Esophagus muscularis mucosa (tissue), 4 donors: Measurements from ENCODE around the gene ATP5MG.

Experiments used
- EP300 ChIP-seq: sonication (generic); formaldehyde crosslinking; IDR thresholded peaks from one replicate; pipeline ENCODE4 v1.6.1; 2017; ENCODE audit warnings: antibody characterized with exemption
- POLR2A ChIP-seq: fragments of 450-650 bp; IDR thresholded peaks from one replicate; pipeline ENCODE4 v1.6.1; 2017; ENCODE audit warnings: antibody characterized with exemption, moderate library complexity, mild to moderate bottlenecking, low read depth
- POLR2AphosphoS5 ChIP-seq, 2 donors: sonication (generic); formaldehyde crosslinking; IDR thresholded peaks; one replicate each; pipeline ENCODE4 v1.6.1; 2017; ENCODE audit warnings: antibody characterized with exemption in 2 of 2
- TF ChIP-seq, protein P1 (sequence below), 3 experiments: fragments of 200-600 bp in 2 of 3; fragments of 450-650 bp in 1 of 3; sonication (generic) in 2 of 3; IDR thresholded peaks; one replicate each; pipeline ENCODE4 v1.5.1; 2017 to 2019; ENCODE audit warnings: antibody characterized with exemption in 3 of 3, mild to moderate bottlenecking in 2 of 3, moderate library complexity in 1 of 3

GRCh38 chr11:118374729-118375128 lies 26.7 kb upstream of the ATP5MG start:
- TF ChIP-seq POLR2A (no peak), EP300 (no peak), POLR2AphosphoS5 (IDR thresholded peaks at IDR 0.05) (no peak)
- TF ChIP-seq, protein P1, sequence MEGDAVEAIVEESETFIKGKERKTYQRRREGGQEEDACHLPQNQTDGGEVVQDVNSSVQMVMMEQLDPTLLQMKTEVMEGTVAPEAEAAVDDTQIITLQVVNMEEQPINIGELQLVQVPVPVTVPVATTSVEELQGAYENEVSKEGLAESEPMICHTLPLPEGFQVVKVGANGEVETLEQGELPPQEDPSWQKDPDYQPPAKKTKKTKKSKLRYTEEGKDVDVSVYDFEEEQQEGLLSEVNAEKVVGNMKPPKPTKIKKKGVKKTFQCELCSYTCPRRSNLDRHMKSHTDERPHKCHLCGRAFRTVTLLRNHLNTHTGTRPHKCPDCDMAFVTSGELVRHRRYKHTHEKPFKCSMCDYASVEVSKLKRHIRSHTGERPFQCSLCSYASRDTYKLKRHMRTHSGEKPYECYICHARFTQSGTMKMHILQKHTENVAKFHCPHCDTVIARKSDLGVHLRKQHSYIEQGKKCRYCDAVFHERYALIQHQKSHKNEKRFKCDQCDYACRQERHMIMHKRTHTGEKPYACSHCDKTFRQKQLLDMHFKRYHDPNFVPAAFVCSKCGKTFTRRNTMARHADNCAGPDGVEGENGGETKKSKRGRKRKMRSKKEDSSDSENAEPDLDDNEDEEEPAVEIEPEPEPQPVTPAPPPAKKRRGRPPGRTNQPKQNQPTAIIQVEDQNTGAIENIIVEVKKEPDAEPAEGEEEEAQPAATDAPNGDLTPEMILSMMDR (IDR thresholded peaks at IDR 0.05), result no peak
